Pancreas (tissue), 10 donors: ENCODE measurements around the gene NME7. TPM values are rescaled to one million over a fixed set of nuclear protein-coding genes. Genes with fewer than 3 reads are reported as not detected.

Experiments
- ATAC-seq, 4 donors: fragments of 200-7000 bp; cut with Tn5 transposase; one replicate each; pipeline versions ENCODE4 v1.8.0 to v1.9.1; 2020; ENCODE audit warnings: mild to moderate bottlenecking in 4 of 4, moderate library complexity in 4 of 4
- DNase-seq, 6 donors: peaks; one replicate each; pipeline ENCODE4 v3.0.0-alpha.2; 2020
- FAIRE-seq: peaks from 2 replicates; lab custom pipeline; 2012; peaks lifted over from hg19 to GRCh38; lab: Jason Lieb, UNC
- H3K27ac ChIP-seq, 4 donors: fragments of 200-600 bp; sonication (generic); 1 replicate in 3 of 4; 2 replicates in 1 of 4; pipeline versions ENCODE4 v1.5.0 to v1.8.0; 2020
- H3K27me3 ChIP-seq, 4 donors: fragments of 200-600 bp; one replicate each; pipeline ENCODE4 v1.8.0; 2021
- H3K36me3 ChIP-seq, 3 donors: fragments of 200-600 bp; sonication (generic) in 1 of 3; one replicate each; pipeline versions ENCODE4 v1.5.0 to v1.8.0; 2020 to 2021
- H3K4me1 ChIP-seq, 3 donors: fragments of 200-600 bp; one replicate each; pipeline ENCODE4 v1.8.0; 2021
- H3K4me3 ChIP-seq, 4 donors: fragments of 200-600 bp; sonication (generic) in 2 of 4; one replicate each; pipeline versions ENCODE4 v1.5.0 to v1.8.0; 2020 to 2021
- H3K9me3 ChIP-seq, 4 donors: fragments of 200-600 bp; one replicate each; pipeline ENCODE4 v1.8.0; 2021
- CTCF ChIP-seq, 4 donors: fragments of 200-600 bp; sonication (generic) in 3 of 4; IDR thresholded peaks; one replicate each; pipeline versions ENCODE4 v1.5.0 to v1.8.0; 2021; ENCODE audit warnings: antibody characterized with exemption in 4 of 4
- WGBS, 2 donors: extraction: QIAGEN DNeasy Blood & Tissue Kit; methylation state at CpG; one replicate each; pipeline ENCODE4 v1.1.7; 2013; 5-methylcytosine and 5-hydroxymethylcytosine counted together
- intact Hi-C, 3 donors: fragments of 100-400 bp; cut with DNase I; formaldehyde crosslinking; loops; one replicate each; pipeline versions ENCODE4 v1.11.1 to v1.14.2; 2022
- polyA plus RNA-seq, 2 donors: library from polyadenylated mRNA; stranded (reverse); fragments of 200-250 nt; gene quantifications; one replicate each; pipeline ENCODE4 v1.2.3, GENCODE V29; 2013
- total RNA-seq, 6 donors: library from RNA; stranded (reverse); fragmentation: NEBNext Ultra II Directional in 4 of 6; extraction: Animal tissue kit (Norgen Biotek cat#: 25700) in 4 of 6; gene quantifications; one replicate each; pipeline versions ENCODE4 v1.2.1 to v1.2.4, GENCODE V29; 2021 to 2023
- donor health status: healthy with polysubstance abuse.
- donor health status: DM: no; HTN: no; CAD: no; lungs with moderate emphysema.
- donor health status: DM: no; HTN: no; CAD: no.
- donor health status: control.
- donor health status: control.
- donor health status: Bipolar disorder and iron deficiency.
- donor health status: DM: yes; HTN: yes; CAD: no.
- donor health status: DM: no; HTN: no; CAD: no.
- donor health status: DM: no; HTN: no; CAD: no.
- donor health status: DM: yes; HTN: yes; CAD: no.

The NME7 gene
- total and polyA plus RNA-seq, 8 donors = 5.0 to 12.6 (median 8.0) TPM

- ATAC-seq = no peak
- WGBS, 2 donors = 87 to 92% methylated on average over 3 of the region's 3 CpGs
- Histone ChIP-seq H3K4me3 (no peak overlapping the region), H3K27me3 (no peaks in the 10 kb centered on the region), H3K9me3 (no peaks in the 10 kb centered on the region), H3K4me1 (peaks cover 21 to 22% (median 21%) of the 10 kb centered on the region in 3 donors), H3K36me3 (no peaks in the 10 kb centered on the region), H3K27ac (no peak overlapping the region)
- intact Hi-C loops = no loop called here
- DNase-seq = no peak
- peak; percentile 9 for FAIRE-seq
- no peak for TF ChIP-seq CTCF (IDR thresholded peaks at IDR 0.05)
Observed at GRCh38 chr1:169141356-169141755, 226.2 kb downstream of the NME7 start.

- 89 to 93% methylated on average over 2 of the region's 2 CpGs for WGBS, 2 donors
- Histone ChIP-seq H3K27me3 (no peaks in the 10 kb centered on the region), H3K27ac (no peak overlapping the region), H3K36me3 (no peaks in the 10 kb centered on the region), H3K4me1 (peaks cover 0 to 1% (median 0%) of the 10 kb centered on the region in 3 donors), H3K9me3 (no peaks in the 10 kb centered on the region), H3K4me3 (no peak overlapping the region)
- no peak for TF ChIP-seq CTCF (IDR thresholded peaks at IDR 0.05)
- ATAC-seq = no peak
- DNase-seq = no peak
- intact Hi-C loops = no loop called here
- no peak for FAIRE-seq
Observed at GRCh38 chr1:169138866-169139670, 228.5 kb downstream of the NME7 start.

- no peak for FAIRE-seq
- Histone ChIP-seq H3K9me3 (no peaks in the 10 kb centered on the region), H3K4me3 (no peak overlapping the region), H3K4me1 (peaks cover 0 to under 1% (median 0%) of the 10 kb centered on the region in 3 donors), H3K36me3 (no peaks in the 10 kb centered on the region), H3K27ac (no peak overlapping the region), H3K27me3 (no peaks in the 10 kb centered on the region)
- WGBS, 2 donors = 93 to 94% methylated on average over 4 of the region's 4 CpGs
- intact Hi-C loops = no loop called here
- DNase-seq = peak in 1 of 6 donors; percentile 36
- no peak for ATAC-seq
- TF ChIP-seq CTCF (IDR thresholded peaks at IDR 0.05) = no peak
Observed at GRCh38 chr1:169137357-169137756, 230.2 kb downstream of the NME7 start.

GRCh38 chr1:169133801-169134502, 233.6 kb downstream of the NME7 start:
- DNase-seq (no peak), FAIRE-seq (no peak), ATAC-seq (peak; percentile 41 to 76 (median 52))
- H3K4me1 ChIP-seq = peaks cover 0 to 3% (median 0%) of the 10 kb centered on the region in 3 donors
- H3K4me3 ChIP-seq = no peak overlapping the region
- peak overlapping the region in 1 of 4 donors; percentile 10 for H3K27ac ChIP-seq
- 63 to 64% methylated on average over 2 of the region's 2 CpGs for WGBS, 2 donors
- H3K27me3 ChIP-seq = no peaks in the 10 kb centered on the region
- no peaks in the 10 kb centered on the region for H3K9me3 ChIP-seq
- peaks cover 0 to 15% (median 0%) of the 10 kb centered on the region in 3 donors for H3K36me3 ChIP-seq
- TF ChIP-seq CTCF (IDR thresholded peaks at IDR 0.05) = peak in 1 of 4 donors; percentile 34
- intact Hi-C loops = no loop called here
